DND-41 (cell line): ENCODE measurements around the gene MAPK7.

ENCODE experiments used
- EZH2 ChIP-seq: IDR thresholded peaks from 3 replicates; pipeline ENCODE4 v1.6.1; 2012; ENCODE audit warnings: borderline replicate concordance, low read depth, mild to moderate bottlenecking, moderate library complexity, low read length, inconsistent platforms; ENCODE audit not compliant: severe bottlenecking
- TF ChIP-seq, protein P1 (sequence below): IDR thresholded peaks from 2 replicates; pipeline ENCODE4 v1.5.1; 2012; ENCODE audit warnings: borderline replicate concordance, low read length, moderate library complexity, mild to moderate bottlenecking; ENCODE audit not compliant: poor library complexity, severe bottlenecking; ENCODE audit errors: extremely low read depth

GRCh38 chr17:19401321-19402010 is 23.2 kb downstream of the MAPK7 start:
- TF ChIP-seq, protein P1, sequence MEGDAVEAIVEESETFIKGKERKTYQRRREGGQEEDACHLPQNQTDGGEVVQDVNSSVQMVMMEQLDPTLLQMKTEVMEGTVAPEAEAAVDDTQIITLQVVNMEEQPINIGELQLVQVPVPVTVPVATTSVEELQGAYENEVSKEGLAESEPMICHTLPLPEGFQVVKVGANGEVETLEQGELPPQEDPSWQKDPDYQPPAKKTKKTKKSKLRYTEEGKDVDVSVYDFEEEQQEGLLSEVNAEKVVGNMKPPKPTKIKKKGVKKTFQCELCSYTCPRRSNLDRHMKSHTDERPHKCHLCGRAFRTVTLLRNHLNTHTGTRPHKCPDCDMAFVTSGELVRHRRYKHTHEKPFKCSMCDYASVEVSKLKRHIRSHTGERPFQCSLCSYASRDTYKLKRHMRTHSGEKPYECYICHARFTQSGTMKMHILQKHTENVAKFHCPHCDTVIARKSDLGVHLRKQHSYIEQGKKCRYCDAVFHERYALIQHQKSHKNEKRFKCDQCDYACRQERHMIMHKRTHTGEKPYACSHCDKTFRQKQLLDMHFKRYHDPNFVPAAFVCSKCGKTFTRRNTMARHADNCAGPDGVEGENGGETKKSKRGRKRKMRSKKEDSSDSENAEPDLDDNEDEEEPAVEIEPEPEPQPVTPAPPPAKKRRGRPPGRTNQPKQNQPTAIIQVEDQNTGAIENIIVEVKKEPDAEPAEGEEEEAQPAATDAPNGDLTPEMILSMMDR = no peak
- no peak for TF ChIP-seq EZH2
